H1 (cell line): ENCODE measurements around the gene UPB1. TPM values are rescaled to one million over a fixed set of nuclear protein-coding genes. Genes with fewer than 3 reads are reported as not detected.
A peak's percentile ranks its signal among the peaks of the same experiment; 100 is the strongest.

ENCODE experiments used
- CTCF ChIA-PET: fragments of 300-600 bp; sonication (Branson Sonifier 250); formaldehyde crosslinking; loops from one replicate; lab custom pipeline; 2021; ENCODE audit not compliant: partially characterized antibody; lab: Charles Lee
- POLR2A ChIA-PET: fragments of 300-600 bp; sonication (Branson Sonifier 250); formaldehyde crosslinking; loops from one replicate; lab custom pipeline; 2021; ENCODE audit warnings: inconsistent platforms; ENCODE audit not compliant: partially characterized antibody; lab: Charles Lee
- DNase-seq, 2 experiments: peaks; one replicate each; pipeline versions ENCODE4 v3.0.0 to v3.0.0-alpha.2; 2010 to 2022; ENCODE audit warnings: low spot score in 2 of 2, low read depth in 1 of 2, mixed read lengths in 1 of 2
- FAIRE-seq: peaks from 2 replicates; lab custom pipeline; 2011; peaks lifted over from hg19 to GRCh38; lab: Jason Lieb, UNC
- H2AFZ ChIP-seq: 2 replicates; pipeline ENCODE4 v1.8.1; 2012; ENCODE audit warnings: low read length, inconsistent platforms
- H2AK5ac ChIP-seq: 2 replicates; pipeline ENCODE4 v1.6.1; 2013; ENCODE audit warnings: low read depth, low read length
- H2BK120ac ChIP-seq: replicated peaks from 2 replicates; pipeline ENCODE3; 2013; ENCODE audit warnings: low read depth, low read length, inconsistent platforms
- H2BK12ac ChIP-seq: 2 replicates; pipeline ENCODE4 v1.6.1; 2013; ENCODE audit warnings: low read depth, low read length
- H2BK15ac ChIP-seq: 2 replicates; pipeline ENCODE4 v1.6.1; 2013; ENCODE audit warnings: low read length
- H2BK20ac ChIP-seq: 2 replicates; pipeline ENCODE4 v1.6.1; 2013; ENCODE audit warnings: low read length
- H2BK5ac ChIP-seq: 2 replicates; pipeline ENCODE4 v1.6.1; 2013; ENCODE audit warnings: low read depth, low read length
- H3K14ac ChIP-seq: 2 replicates; pipeline ENCODE4 v1.6.1; 2013; ENCODE audit warnings: inconsistent platforms; ENCODE audit not compliant: insufficient read length
- H3K18ac ChIP-seq: 2 replicates; pipeline ENCODE4 v1.6.1; 2013; ENCODE audit warnings: low read length; ENCODE audit errors: extremely low read depth
- H3K23ac ChIP-seq: 2 replicates; pipeline ENCODE4 v1.6.1; 2013; ENCODE audit warnings: inconsistent platforms; ENCODE audit not compliant: insufficient read length
- H3K23me2 ChIP-seq: 2 replicates; pipeline ENCODE4 v1.6.1; 2013; ENCODE audit warnings: low read depth, low read length
- H3K27ac ChIP-seq: 2 replicates; pipeline ENCODE4 v1.6.1; 2011; ENCODE audit warnings: low read depth, low read length, inconsistent platforms
- H3K27me3 ChIP-seq, 4 experiments: replicated peaks in 1 of 4; 1 replicate in 1 of 4; 2 replicates in 3 of 4; pipeline versions ENCODE4 v1.6.1 to v1.8.1; 2011 to 2013; ENCODE audit warnings: low read length in 3 of 4, mild to moderate bottlenecking in 3 of 4, inconsistent platforms in 2 of 4, mixed read lengths in 2 of 4, moderate library complexity in 1 of 4; ENCODE audit not compliant: control insufficient read depth in 3 of 4, insufficient read depth in 3 of 4; ENCODE audit errors: extremely low read depth in 1 of 4
- H3K36me3 ChIP-seq, 4 experiments: 2 replicates each; pipeline versions ENCODE4 v1.6.1 to v1.8.1; 2011 to 2013; ENCODE audit warnings: mild to moderate bottlenecking in 4 of 4, low read length in 3 of 4, moderate library complexity in 2 of 4, control low read depth in 1 of 4, inconsistent platforms in 1 of 4; ENCODE audit not compliant: insufficient read depth in 4 of 4, control insufficient read depth in 2 of 4
- H3K4ac ChIP-seq: replicated peaks from 2 replicates; pipeline ENCODE3; 2013; ENCODE audit warnings: low read length, low read depth, mixed read lengths, inconsistent platforms; ENCODE audit not compliant: insufficient read length
- H3K4me1 ChIP-seq, 4 experiments: replicated peaks in 1 of 4; 1 replicate in 1 of 4; 2 replicates in 3 of 4; pipeline versions ENCODE4 v1.6.1 to v1.8.1; 2011 to 2013; ENCODE audit warnings: low read length in 3 of 4, inconsistent platforms in 2 of 4, mixed read lengths in 1 of 4; ENCODE audit not compliant: insufficient read depth in 4 of 4, control insufficient read depth in 3 of 4
- H3K4me2 ChIP-seq, 2 experiments: 2 replicates each; pipeline versions ENCODE4 v1.6.1 to v1.8.1; 2011 to 2013; ENCODE audit warnings: low read depth in 2 of 2, low read length in 2 of 2, control low read depth in 1 of 2, inconsistent platforms in 1 of 2, mild to moderate bottlenecking in 1 of 2; ENCODE audit not compliant: insufficient read depth in 1 of 2
- H3K4me3 ChIP-seq, 4 experiments: fragments of 200-600, 300-600 bp in 1 of 4; sonication (generic), shearing (Covaris generic), sonication (Bioruptor Twin) in 1 of 4; 2 replicates each; pipeline versions ENCODE4 v1.5.1 to v1.8.1; 2011 to 2016; ENCODE audit warnings: low read length in 4 of 4, low read depth in 3 of 4, control low read depth in 2 of 4, inconsistent platforms in 2 of 4, mild to moderate bottlenecking in 2 of 4, mixed read lengths in 1 of 4, moderate library complexity in 1 of 4; ENCODE audit not compliant: insufficient read depth in 2 of 4; ENCODE audit errors: extremely low read depth in 1 of 4
- H3K56ac ChIP-seq: replicated peaks from 2 replicates; pipeline ENCODE3; 2013; ENCODE audit warnings: low read depth, mild to moderate bottlenecking, mixed read lengths, low read length, inconsistent platforms; ENCODE audit not compliant: insufficient read length
- H3K79me1 ChIP-seq: 2 replicates; pipeline ENCODE4 v1.6.1; 2013; ENCODE audit warnings: low read depth, low read length, control low read depth
- H3K79me2 ChIP-seq, 2 experiments: 2 replicates each; pipeline versions ENCODE4 v1.6.1 to v1.8.1; 2012 to 2013; ENCODE audit warnings: low read length in 2 of 2, mild to moderate bottlenecking in 2 of 2, inconsistent platforms in 1 of 2; ENCODE audit not compliant: insufficient read depth in 2 of 2, control insufficient read depth in 1 of 2
- H3K9ac ChIP-seq, 4 experiments: replicated peaks in 1 of 4; 1 replicate in 1 of 4; 2 replicates in 3 of 4; pipeline versions ENCODE4 v1.6.1 to v1.8.1; 2011 to 2013; ENCODE audit warnings: low read depth in 3 of 4, low read length in 3 of 4, control low read depth in 2 of 4, mild to moderate bottlenecking in 2 of 4, moderate library complexity in 2 of 4, inconsistent platforms in 1 of 4; ENCODE audit errors: extremely low read depth in 1 of 4
- H3K9me3 ChIP-seq, 2 experiments: 2 replicates each; pipeline versions ENCODE4 v1.6.1 to v1.8.1; 2012 to 2013; ENCODE audit warnings: mild to moderate bottlenecking in 2 of 2, moderate library complexity in 2 of 2, control low read depth in 1 of 2, inconsistent platforms in 1 of 2, low read depth in 1 of 2, low read length in 1 of 2, mixed read lengths in 1 of 2; ENCODE audit not compliant: insufficient read depth in 2 of 2
- H4K20me1 ChIP-seq, 2 experiments: replicated peaks in 1 of 2; 2 replicates each; pipeline versions ENCODE3 to v1.8.1; 2011 to 2013; ENCODE audit warnings: inconsistent platforms in 2 of 2, low read length in 2 of 2, mild to moderate bottlenecking in 1 of 2; ENCODE audit not compliant: insufficient read depth in 2 of 2, control insufficient read depth in 1 of 2
- H4K5ac ChIP-seq: 2 replicates; pipeline ENCODE4 v1.6.1; 2013; ENCODE audit warnings: low read length, low read depth, mixed read lengths, inconsistent platforms; ENCODE audit not compliant: insufficient read length
- H4K8ac ChIP-seq: 2 replicates; pipeline ENCODE4 v1.8.0; 2013; ENCODE audit warnings: mild to moderate bottlenecking, moderate library complexity, low read length, inconsistent platforms; ENCODE audit not compliant: insufficient read depth; ENCODE audit errors: extremely low read depth
- H4K91ac ChIP-seq: replicated peaks from 2 replicates; pipeline ENCODE3; 2013; ENCODE audit warnings: low read length, mixed read lengths, inconsistent platforms; ENCODE audit not compliant: insufficient read length
- GTF2F1 ChIP-seq: IDR thresholded peaks from 2 replicates; pipeline ENCODE4 v1.6.1; 2012; ENCODE audit warnings: low read depth, low read length, improper control_type of control experiment, borderline replicate concordance
- PHF8 ChIP-seq: fragments of 200-600 bp; sonication (generic); conservative IDR thresholded peaks from 2 replicates; pipeline ENCODE4 v1.7.1; 2012; ENCODE audit warnings: low read depth, mild to moderate bottlenecking, inconsistent platforms, low read length, moderate library complexity
- WGBS, 2 experiments: shearing (Covaris generic) in 1 of 2; methylation state at CpG; one replicate each; pipeline versions ENCODE4 v1.1.6 to v1.1.7; 2013 to 2015; ENCODE audit warnings: low lambda C conversion rate in 2 of 2, mixed read lengths in 2 of 2, inconsistent platforms in 1 of 2, low coverage in 1 of 2, missing lambda C conversion rate in 1 of 2; ENCODE audit not compliant: insufficient replicate concordance in 2 of 2, insufficient coverage in 1 of 2, insufficient read length in 1 of 2; ENCODE audit errors: extremely low coverage in 1 of 2, missing lambda C conversion rate in 1 of 2; 5-methylcytosine and 5-hydroxymethylcytosine counted together
- polyA plus RNA-seq, 7 experiments: library from polyadenylated mRNA; depleted of rRNA in 3 of 7; stranded (reverse) in 5 of 7; unstranded in 2 of 7; fragments of >200 nt in 5 of 7; fragments of 200-250 nt in 2 of 7; gene quantifications; 1 replicate in 5 of 7; 2 replicates in 1 of 7; 4 replicates in 1 of 7; pipeline versions ENCODE4 v1.2.1 to v1.2.3, GENCODE V29; 2011 to 2013; ENCODE audit warnings: missing spikeins in 2 of 7, mixed read lengths in 2 of 7
- total RNA-seq: library from RNA; stranded (reverse); fragmentation: NEBNext Ultra II Directional; extraction: Animal tissue kit (Norgen Biotek cat#: 25700); gene quantifications from 2 replicates; pipeline ENCODE4 v1.2.1, GENCODE V29; 2021

Gene UPB1
- total and polyA plus RNA-seq, 2 of the 8 experiments (the other 6 are each of a cell fraction or from before 2014, with no cell fraction given): 0.09 TPM; not detected in 1

- H3K4ac ChIP-seq: no peak overlapping the region
- no peak overlapping the region for H3K56ac ChIP-seq
- ChIA-PET CTCF (interaction anchor here (1.0 to 2.4 kb wide), 8 partner anchors 10 to 76 kb away, joined by 3 to 8 read pairs (median 4); no protein-coding TSS in a partner anchor), POLR2A (interaction anchor here (0.9 kb wide), 1 partner anchor 12 kb away, joined by 3 read pairs; no protein-coding TSS in a partner anchor)
- no peak overlapping the region for H2BK15ac ChIP-seq
- no peak overlapping the region for H2BK120ac ChIP-seq
- no peaks in the 10 kb centered on the region for H3K23me2 ChIP-seq
- H4K8ac ChIP-seq: no peak overlapping the region
- no peak overlapping the region for H2AFZ ChIP-seq
- H2BK5ac ChIP-seq: no peak overlapping the region
- no peak overlapping the region for H4K91ac ChIP-seq
- no peaks in the 10 kb centered on the region; a peak in 1 of 7 replicates for H3K27me3 ChIP-seq
- no peak overlapping the region; the same call in 1 of the 2 replicates for H2AK5ac ChIP-seq
- H4K20me1 ChIP-seq: no peaks in the 10 kb centered on the region
- H3K4me2 ChIP-seq: no peak overlapping the region
- no peak overlapping the region for H3K23ac ChIP-seq
- no peaks in the 10 kb centered on the region for H3K79me1 ChIP-seq
- H3K27ac ChIP-seq: no peak overlapping the region
- DNase-seq: no peak
- no peak overlapping the region for H3K4me3 ChIP-seq
- H3K18ac ChIP-seq: peak overlapping the region; percentile 53; the same call in 1 of the 2 replicates
- H2BK20ac ChIP-seq: 0 out of 2 replicates have a peak overlapping the region, but pooled peaks have one; percentile 32
- FAIRE-seq: no peak
- 78% methylated on average over 11 of the region's 11 CpGs; no CpG with 5 or more reads in 1 of the 2 experiments for WGBS, 2 experiments
- H3K9ac ChIP-seq: no peak overlapping the region
- H3K79me2 ChIP-seq: no peaks in the 10 kb centered on the region
- H3K9me3 ChIP-seq: no peaks in the 10 kb centered on the region
- H3K36me3 ChIP-seq: no peaks in the 10 kb centered on the region
- H3K14ac ChIP-seq: no peak overlapping the region
- H2BK12ac ChIP-seq: no peak overlapping the region
- H4K5ac ChIP-seq: no peak overlapping the region
- H3K4me1 ChIP-seq: peaks cover 0 to 7% (median 5%) of the 10 kb centered on the region in 4 experiments; a peak in 4 of 7 replicates
- TF ChIP-seq PHF8: no peak
- TF ChIP-seq GTF2F1: no peak
Measured at GRCh38 chr22:24445481-24446259, 49.5 kb upstream of the UPB1 start.
